ENCODE measurements around the gene DRD4. TPM values are rescaled to one million over a fixed set of nuclear protein-coding genes. Genes with fewer than 3 reads are reported as not detected.

Gene DRD4
- 0.42 and 0.49 TPM in 2 replicates for total RNA-seq

- no peaks in the 10 kb centered on the region for H3K9me3 Mint-ChIP-seq
- peaks cover 24% of the 10 kb centered on the region for H3K4me1 Mint-ChIP-seq
- H3K27ac Mint-ChIP-seq, result no peak within 1 kb of the TSS
- POLR2A ChIA-PET, result no interaction called here
- ATAC-seq (ENCODE audit: low read depth) (peak; percentile 26), DNase-seq (no peak)
- peaks cover 23% of the 10 kb centered on the region for H3K27me3 Mint-ChIP-seq
- CTCF ChIA-PET, result no interaction called here
- no peak for TF ChIP-seq CTCF (IDR thresholded peaks at IDR 0.05)
- peaks cover 2% of the 10 kb centered on the region for H3K36me3 Mint-ChIP-seq (ENCODE audit: low read depth)
- peak within 1 kb of the TSS; percentile 66 for H3K4me3 Mint-ChIP-seq
- intact Hi-C loops (cut with micrococcal nuclease), result loop anchor here (2.0 kb wide), 1 partner anchor 20 kb away; no protein-coding TSS in a partner anchor
These were observed at the start of gene DRD4 for GRCh38 chr11:636511-637332. TSS of gene DRD4 (plus strand) at chr11:637269. CDS start at chr11:637305, 36 bp downstream.

GRCh38 chr11:587546-587945, 49.5 kb upstream of the DRD4 start:
- H3K4me3 Mint-ChIP-seq, result no peak overlapping the region
- TF ChIP-seq CTCF (IDR thresholded peaks at IDR 0.05), result no peak
- H3K9me3 Mint-ChIP-seq, result no peaks in the 10 kb centered on the region
- H3K4me1 Mint-ChIP-seq, result no peaks in the 10 kb centered on the region
- H3K27ac Mint-ChIP-seq, result no peak overlapping the region
- ChIA-PET CTCF (no interaction called here), POLR2A (interaction anchor here (0.6 kb wide), 1 partner anchor 162 kb away, joined by 4 read pairs; no protein-coding TSS in a partner anchor)
- intact Hi-C loops (cut with micrococcal nuclease), result no loop called here
- peaks cover 74% of the 10 kb centered on the region for H3K36me3 Mint-ChIP-seq (ENCODE audit: low read depth)
- H3K27me3 Mint-ChIP-seq, result no peaks in the 10 kb centered on the region
- ATAC-seq (ENCODE audit: low read depth) (no peak), DNase-seq (no peak)

GRCh38 chr11:587978-588380, 49.1 kb upstream of the DRD4 start:
- Mint-ChIP-seq H3K27ac (no peak overlapping the region), H3K9me3 (no peaks in the 10 kb centered on the region), H3K4me1 (no peaks in the 10 kb centered on the region), H3K36me3 (ENCODE audit: low read depth) (peaks cover 75% of the 10 kb centered on the region), H3K27me3 (no peaks in the 10 kb centered on the region), H3K4me3 (no peak overlapping the region)
- ATAC-seq (ENCODE audit: low read depth), result peak; percentile 49
- DNase-seq, result no peak
- no peak for TF ChIP-seq CTCF (IDR thresholded peaks at IDR 0.05)
- POLR2A ChIA-PET, result no interaction called here
- CTCF ChIA-PET, result no interaction called here
- intact Hi-C loops (cut with micrococcal nuclease), result no loop called here

- no peaks in the 10 kb centered on the region for H3K4me1 Mint-ChIP-seq
- H3K27me3 Mint-ChIP-seq, result no peaks in the 10 kb centered on the region
- H3K4me3 Mint-ChIP-seq, result no peak overlapping the region
- no peak for DNase-seq
- intact Hi-C loops (cut with micrococcal nuclease), result no loop called here
- peaks cover 82% of the 10 kb centered on the region for H3K36me3 Mint-ChIP-seq (ENCODE audit: low read depth)
- H3K9me3 Mint-ChIP-seq, result no peaks in the 10 kb centered on the region
- ATAC-seq (ENCODE audit: low read depth), result no peak
- POLR2A ChIA-PET, result no interaction called here
- H3K27ac Mint-ChIP-seq, result no peak overlapping the region
- CTCF ChIA-PET, result no interaction called here
- TF ChIP-seq CTCF (IDR thresholded peaks at IDR 0.05), result no peak
These were observed 47.3 kb upstream of the DRD4 start for GRCh38 chr11:589798-590197.

GRCh38 chr11:590997-591396, 46.1 kb upstream of the DRD4 start:
- ChIA-PET POLR2A (no interaction called here), CTCF (no interaction called here)
- Mint-ChIP-seq H3K4me1 (no peaks in the 10 kb centered on the region), H3K4me3 (no peak overlapping the region), H3K9me3 (no peaks in the 10 kb centered on the region), H3K36me3 (ENCODE audit: low read depth) (peaks cover 92% of the 10 kb centered on the region), H3K27ac (no peak overlapping the region), H3K27me3 (no peaks in the 10 kb centered on the region)
- intact Hi-C loops (cut with micrococcal nuclease), result no loop called here
- no peak for TF ChIP-seq CTCF (IDR thresholded peaks at IDR 0.05)
- no peak for ATAC-seq (ENCODE audit: low read depth)
- no peak for DNase-seq
